Measurements from ENCODE around the gene FCAMR. TPM values are rescaled to one million over a fixed set of nuclear protein-coding genes. Genes with fewer than 3 reads are reported as not detected.

Gene FCAMR
- not detected for total RNA-seq
- long read RNA-seq, result 0 reads

GRCh38 chr1:206970446-206970845 is at the start of gene FCAMR:
FCAMR (minus strand) TSS chr1:206970460; CDS start chr1:206970125, 335 bp downstream.
- DNase-seq (ENCODE audit: low spot score), result no peak
- intact Hi-C loops (cut with DNase I), result no loop called here

- intact Hi-C loops (cut with DNase I), result loop anchor here (5.0 kb wide), 1 partner anchor 48 kb away; no protein-coding TSS in a partner anchor
- DNase-seq (ENCODE audit: low spot score), result no peak
These were observed 49.4 kb upstream of the FCAMR start for GRCh38 chr1:207019661-207020060.

GRCh38 chr1:207019161-207019560 is 48.9 kb upstream of the FCAMR start:
- intact Hi-C loops (cut with DNase I), result no loop called here
- DNase-seq (ENCODE audit: low spot score), result no peak

GRCh38 chr1:207018707-207019106 is 48.4 kb upstream of the FCAMR start:
- DNase-seq (ENCODE audit: low spot score), result no peak
- intact Hi-C loops (cut with DNase I), result no loop called here

GRCh38 chr1:207017615-207018559 is 47.6 kb upstream of the FCAMR start:
- intact Hi-C loops (cut with DNase I), result no loop called here
- no peak for DNase-seq (ENCODE audit: low spot score)

- intact Hi-C loops (cut with DNase I), result no loop called here
These were observed 45.5 kb upstream of the FCAMR start for GRCh38 chr1:207015791-207016190.

GRCh38 chr1:207014728-207015127 is 44.5 kb upstream of the FCAMR start:
- intact Hi-C loops (cut with DNase I), result no loop called here
- DNase-seq (ENCODE audit: low spot score), result no peak

More at GRCh38 chr1:207015791-207016190, 45.5 kb upstream of the FCAMR start:
- DNase-seq (ENCODE audit: low spot score), result no peak

GRCh38 chr1:207013321-207014085 is 43.2 kb upstream of the FCAMR start:
- intact Hi-C loops (cut with DNase I), result no loop called here
- DNase-seq (ENCODE audit: low spot score), result no peak

GRCh38 chr1:207010726-207011125 is 40.5 kb upstream of the FCAMR start:
- DNase-seq (ENCODE audit: low spot score), result no peak
- intact Hi-C loops (cut with DNase I), result no loop called here

- intact Hi-C loops (cut with DNase I), result no loop called here
- no peak for DNase-seq (ENCODE audit: low spot score)
These were observed 39.7 kb upstream of the FCAMR start for GRCh38 chr1:207009945-207010344.

GRCh38 chr1:207009182-207009850 is 39.1 kb upstream of the FCAMR start:
- no peak for DNase-seq (ENCODE audit: low spot score)
- intact Hi-C loops (cut with DNase I), result no loop called here

- no peak for DNase-seq (ENCODE audit: low spot score)
- intact Hi-C loops (cut with DNase I), result no loop called here
These were observed 37.2 kb upstream of the FCAMR start for GRCh38 chr1:207007352-207008033.

- intact Hi-C loops (cut with DNase I), result no loop called here
- DNase-seq (ENCODE audit: low spot score), result no peak
These were observed 36.7 kb upstream of the FCAMR start for GRCh38 chr1:207006914-207007313.

- intact Hi-C loops (cut with DNase I), result no loop called here
- no peak for DNase-seq (ENCODE audit: low spot score)
These were observed 35.8 kb upstream of the FCAMR start for GRCh38 chr1:207006083-207006482.

GRCh38 chr1:207004931-207005830 is 34.9 kb upstream of the FCAMR start:
- intact Hi-C loops (cut with DNase I), result no loop called here
- no peak for DNase-seq (ENCODE audit: low spot score)

- intact Hi-C loops (cut with DNase I), result no loop called here
- no peak for DNase-seq (ENCODE audit: low spot score)
These were observed 33.0 kb upstream of the FCAMR start for GRCh38 chr1:207003210-207003609.

- intact Hi-C loops (cut with DNase I), result no loop called here
These were observed 32.5 kb upstream of the FCAMR start for GRCh38 chr1:207002724-207003146.

GRCh38 chr1:207001492-207002245 is 31.4 kb upstream of the FCAMR start:
- intact Hi-C loops (cut with DNase I), result no loop called here
- DNase-seq (ENCODE audit: low spot score), result no peak

More at GRCh38 chr1:207002724-207003146, 32.5 kb upstream of the FCAMR start:
- no peak for DNase-seq (ENCODE audit: low spot score)
